HG03103 (cell line): ENCODE results near the gene FOXA3.
"Not testable (repeated sequence)": the region's sequence is repeated elsewhere in the genome, so short reads cannot be mapped to it uniquely, and the experiment has no call there.

Experiments used
- ATAC-seq: cut with Tn5 transposase; IDR thresholded peaks from one replicate; pipeline ENCODE4 v1.9.1; 2021; ENCODE audit warnings: low read depth; ENCODE audit not compliant: unreplicated experiment

FOXA3 gene

GRCh38 chr19:45886427-45887199 is 22.5 kb downstream of the FOXA3 start:
- ATAC-seq = peak; percentile 37

GRCh38 chr19:45887200-45887710 is 23.1 kb downstream of the FOXA3 start:
- ATAC-seq = no peak

- ATAC-seq = no peak
These were observed 25.2 kb downstream of the FOXA3 start for GRCh38 chr19:45889210-45889885.

GRCh38 chr19:45890877-45891276 is 26.8 kb downstream of the FOXA3 start:
- no peak for ATAC-seq

GRCh38 chr19:45895519-45895972 is 31.4 kb downstream of the FOXA3 start:
- no peak for ATAC-seq

- not testable (repeated sequence) for ATAC-seq
These were observed 32.0 kb downstream of the FOXA3 start for GRCh38 chr19:45895983-45896599.

- no peak for ATAC-seq
These were observed 33.2 kb downstream of the FOXA3 start for GRCh38 chr19:45897261-45897812.

GRCh38 chr19:45899253-45899652 is 35.1 kb downstream of the FOXA3 start:
- ATAC-seq = no peak

- no peak for ATAC-seq
These were observed 35.9 kb downstream of the FOXA3 start for GRCh38 chr19:45899919-45900589.

- no peak for ATAC-seq
These were observed 36.8 kb downstream of the FOXA3 start for GRCh38 chr19:45900738-45901431.

- ATAC-seq = no peak
These were observed 37.3 kb downstream of the FOXA3 start for GRCh38 chr19:45901432-45901911.

- ATAC-seq = no peak
These were observed 38.0 kb downstream of the FOXA3 start, which contains the start of gene MYPOP for GRCh38 chr19:45901912-45902650. TSS of gene MYPOP (minus strand) at chr19:45902613. CDS start at chr19:45901773, 840 bp downstream.

GRCh38 chr19:45902651-45903625 is 38.8 kb downstream of the FOXA3 start:
- peak; percentile 80 for ATAC-seq

GRCh38 chr19:45905011-45905410 is 40.9 kb downstream of the FOXA3 start:
- no peak for ATAC-seq

- no peak for ATAC-seq
These were observed 42.1 kb downstream of the FOXA3 start for GRCh38 chr19:45906221-45906620.

GRCh38 chr19:45908956-45909355 is 44.8 kb downstream of the FOXA3 start:
- ATAC-seq = no peak

GRCh38 chr19:45911291-45911690 is 47.2 kb downstream of the FOXA3 start:
- no peak for ATAC-seq
